Sigmoid colon (tissue), 7 donors: Measurements from ENCODE around the gene CSK. TPM values are rescaled to one million over a fixed set of nuclear protein-coding genes. Genes with fewer than 3 reads are reported as not detected.

ENCODE experiments used
- DNase-seq: peaks from one replicate; pipeline ENCODE4 v3.0.0-alpha.2; 2019
- H3K27ac ChIP-seq, 4 donors: fragments of 200-600 bp; sonication (generic); one replicate each; pipeline ENCODE4 v1.5.1; 2016 to 2019; ENCODE audit warnings: mild to moderate bottlenecking in 1 of 4
- H3K27me3 ChIP-seq, 3 donors: fragments of 200-600 bp; sonication (generic); one replicate each; pipeline ENCODE4 v1.5.1; 2019; ENCODE audit warnings: mild to moderate bottlenecking in 1 of 3
- H3K36me3 ChIP-seq, 4 donors: fragments of 200-600 bp; sonication (generic); one replicate each; pipeline ENCODE4 v1.5.1; 2016 to 2019
- H3K4me1 ChIP-seq, 4 donors: fragments of 200-600 bp; sonication (generic); one replicate each; pipeline ENCODE4 v1.5.1; 2017 to 2019
- H3K4me3 ChIP-seq, 4 donors: fragments of 200-600 bp; sonication (generic); one replicate each; pipeline ENCODE4 v1.5.1; 2017 to 2019; ENCODE audit warnings: mild to moderate bottlenecking in 2 of 4, moderate library complexity in 1 of 4
- H3K9me3 ChIP-seq, 4 donors: fragments of 200-600 bp in 3 of 4; sonication (generic) in 3 of 4; one replicate each; pipeline versions ENCODE4 v1.5.1 to v1.6.1; 2013 to 2019
- EP300 ChIP-seq, 4 donors: sonication (generic); formaldehyde crosslinking; IDR thresholded peaks; one replicate each; pipeline ENCODE4 v1.6.1; 2017; ENCODE audit warnings: antibody characterized with exemption in 4 of 4
- POLR2A ChIP-seq, 2 donors: fragments of 450-650 bp; IDR thresholded peaks; one replicate each; pipeline ENCODE4 v1.6.1; 2016; ENCODE audit warnings: antibody characterized with exemption in 2 of 2, mild to moderate bottlenecking in 2 of 2, moderate library complexity in 2 of 2
- POLR2AphosphoS5 ChIP-seq, 4 donors: sonication (generic); formaldehyde crosslinking; IDR thresholded peaks; one replicate each; pipeline ENCODE4 v1.6.1; 2017; ENCODE audit warnings: antibody characterized with exemption in 4 of 4
- WGBS, 2 donors: extraction: QIAGEN DNeasy Blood & Tissue Kit; methylation state at CpG; one replicate each; pipeline ENCODE4 v1.1.7; 2013; 5-methylcytosine and 5-hydroxymethylcytosine counted together
- intact Hi-C: fragments of 100-400 bp; cut with DNase I; formaldehyde crosslinking; loops from one replicate; pipeline ENCODE4 v1.15.1; 2023
- polyA plus RNA-seq, 3 donors: library from polyadenylated mRNA; stranded (reverse); fragments of 200-250 nt; gene quantifications; one replicate each; pipeline ENCODE4 v1.2.3, GENCODE V29; 2013
- total RNA-seq, 4 donors: library from RNA; depleted of rRNA; stranded (reverse); fragments of >200 nt; gene quantifications; one replicate each; pipeline ENCODE4 v1.1.0, GENCODE V29; 2016
- TF ChIP-seq, protein P1 (sequence below), 4 experiments: fragments of 450-650 bp in 3 of 4; fragments of 200-600 bp in 1 of 4; IDR thresholded peaks; one replicate each; pipeline ENCODE4 v1.5.1; 2016 to 2019; ENCODE audit warnings: antibody characterized with exemption in 4 of 4, mild to moderate bottlenecking in 3 of 4, moderate library complexity in 2 of 4
- donor health status: healthy with polysubstance abuse.
- donor health status: Bipolar disorder and iron deficiency.
- donor health status: healthy.

Gene CSK
- total and polyA plus RNA-seq, 7 donors: 9.7 to 125 (median 22.4) TPM

DNA sequence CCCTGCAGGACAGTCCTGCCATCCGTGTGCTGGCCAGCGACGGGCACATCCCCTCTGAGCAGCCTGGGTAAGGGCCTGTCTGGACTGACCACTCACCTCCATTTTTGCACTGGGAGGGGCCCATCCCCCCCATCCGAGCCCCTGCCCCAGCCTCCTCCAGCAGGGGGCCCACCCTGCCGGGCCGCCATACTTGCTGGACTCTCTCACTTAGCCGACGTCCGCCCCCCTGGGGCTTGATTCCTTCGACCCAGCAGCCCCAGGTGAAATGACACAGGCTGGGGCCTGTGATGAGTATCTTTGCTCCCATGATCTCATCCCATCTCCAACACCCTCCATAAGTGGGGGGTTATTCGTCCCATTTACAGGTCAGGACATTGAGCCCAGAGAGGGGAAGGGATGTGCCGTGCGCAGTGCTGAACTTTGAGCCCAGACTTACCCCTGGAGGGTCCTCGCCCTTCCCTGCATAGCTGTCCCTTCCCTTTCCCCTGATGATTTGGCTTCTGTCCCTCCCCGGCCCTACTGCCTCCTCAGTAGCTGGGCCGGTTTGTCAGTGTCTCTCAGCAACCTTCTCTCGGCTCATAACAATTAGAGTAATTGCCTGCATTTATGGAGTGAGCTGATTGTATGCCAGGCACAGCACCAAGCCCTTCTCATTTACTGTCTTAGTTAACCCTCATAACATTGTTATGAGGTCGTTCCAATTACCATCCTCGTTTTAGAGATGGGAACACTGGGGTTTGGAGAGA is 34.9 kb downstream of the CSK start:
- Histone ChIP-seq H3K27ac (peak overlapping the region in 3 of 4 donors; percentile 35 to 61 (median 59)), H3K4me1 (peaks cover 0 to 29% (median 19%) of the 10 kb centered on the region in 4 donors), H3K4me3 (no peak overlapping the region), H3K36me3 (no peaks in the 10 kb centered on the region), H3K9me3 (no peaks in the 10 kb centered on the region), H3K27me3 (no peaks in the 10 kb centered on the region)
- no peak for DNase-seq
- intact Hi-C loops: loop anchor here (2.0 kb wide), 1 partner anchor 14 kb away; no protein-coding TSS in a partner anchor
- WGBS, 2 donors: 30 to 61% methylated on average over 19 of the region's 19 CpGs
- TF ChIP-seq POLR2A (IDR thresholded peaks at IDR 0.05): no peak
- no peak for TF ChIP-seq POLR2AphosphoS5 (IDR thresholded peaks at IDR 0.05)
- no peak for TF ChIP-seq EP300 (IDR thresholded peaks at IDR 0.05)
- TF ChIP-seq, protein P1, sequence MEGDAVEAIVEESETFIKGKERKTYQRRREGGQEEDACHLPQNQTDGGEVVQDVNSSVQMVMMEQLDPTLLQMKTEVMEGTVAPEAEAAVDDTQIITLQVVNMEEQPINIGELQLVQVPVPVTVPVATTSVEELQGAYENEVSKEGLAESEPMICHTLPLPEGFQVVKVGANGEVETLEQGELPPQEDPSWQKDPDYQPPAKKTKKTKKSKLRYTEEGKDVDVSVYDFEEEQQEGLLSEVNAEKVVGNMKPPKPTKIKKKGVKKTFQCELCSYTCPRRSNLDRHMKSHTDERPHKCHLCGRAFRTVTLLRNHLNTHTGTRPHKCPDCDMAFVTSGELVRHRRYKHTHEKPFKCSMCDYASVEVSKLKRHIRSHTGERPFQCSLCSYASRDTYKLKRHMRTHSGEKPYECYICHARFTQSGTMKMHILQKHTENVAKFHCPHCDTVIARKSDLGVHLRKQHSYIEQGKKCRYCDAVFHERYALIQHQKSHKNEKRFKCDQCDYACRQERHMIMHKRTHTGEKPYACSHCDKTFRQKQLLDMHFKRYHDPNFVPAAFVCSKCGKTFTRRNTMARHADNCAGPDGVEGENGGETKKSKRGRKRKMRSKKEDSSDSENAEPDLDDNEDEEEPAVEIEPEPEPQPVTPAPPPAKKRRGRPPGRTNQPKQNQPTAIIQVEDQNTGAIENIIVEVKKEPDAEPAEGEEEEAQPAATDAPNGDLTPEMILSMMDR (IDR thresholded peaks at IDR 0.05): no peak

DNA sequence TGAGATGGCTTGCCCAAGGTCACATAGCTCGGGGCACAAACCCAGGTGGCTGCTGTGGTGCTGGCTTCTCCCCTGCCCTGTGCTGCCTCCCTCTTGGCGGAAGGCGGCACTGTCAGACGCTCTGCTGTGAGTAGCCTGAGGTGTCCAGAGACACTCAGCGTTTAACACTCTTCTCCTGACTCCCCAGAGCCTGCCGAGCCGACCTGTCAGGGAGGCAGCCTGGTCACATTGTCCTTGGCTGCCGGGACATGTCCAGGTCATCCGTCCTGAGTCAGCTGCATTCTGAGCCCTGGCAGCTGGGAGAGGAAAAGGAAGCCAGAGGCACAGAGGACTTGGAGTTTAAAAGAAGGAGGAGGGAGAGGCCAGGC is 35.5 kb downstream of the CSK start:
- 9 to 37% methylated on average over 9 of the region's 9 CpGs for WGBS, 2 donors
- intact Hi-C loops: loop anchor here (2.0 kb wide), 1 partner anchor 13 kb away; no protein-coding TSS in a partner anchor
- Histone ChIP-seq H3K4me3 (no peak overlapping the region), H3K36me3 (no peaks in the 10 kb centered on the region), H3K27ac (peak overlapping the region in 3 of 4 donors; percentile 35 to 61 (median 59)), H3K4me1 (peaks cover 0 to 29% (median 19%) of the 10 kb centered on the region in 4 donors), H3K27me3 (no peaks in the 10 kb centered on the region), H3K9me3 (no peaks in the 10 kb centered on the region)
- TF ChIP-seq POLR2A (IDR thresholded peaks at IDR 0.05) (no peak), EP300 (IDR thresholded peaks at IDR 0.05) (no peak), POLR2AphosphoS5 (IDR thresholded peaks at IDR 0.05) (no peak)
- TF ChIP-seq, protein P1 (IDR thresholded peaks at IDR 0.05): peak in 1 of 4 experiments; percentile 20
- DNase-seq: no peak

DNA sequence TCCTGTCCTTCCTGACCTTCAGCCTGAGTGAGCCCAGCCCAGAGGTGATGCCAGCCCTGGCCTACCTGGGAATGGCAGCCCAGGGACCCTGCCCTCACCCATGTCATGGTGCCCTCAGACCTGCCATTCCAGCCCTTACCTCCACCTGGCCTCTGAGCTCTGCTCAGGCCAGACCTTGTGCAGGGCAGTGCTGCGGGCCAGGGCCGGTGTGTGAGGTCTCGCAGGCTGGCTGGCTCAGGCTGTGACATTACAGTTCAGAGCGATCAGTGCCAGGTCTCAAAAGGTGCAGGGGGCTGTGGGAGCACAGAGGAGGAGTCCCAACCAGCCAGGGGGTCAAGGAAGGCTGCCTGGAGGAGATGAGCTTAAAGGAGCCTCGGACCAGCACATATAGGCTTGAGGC is 38.2 kb downstream of the CSK start:
- no peak for DNase-seq
- Histone ChIP-seq H3K4me3 (no peak overlapping the region), H3K27me3 (no peaks in the 10 kb centered on the region), H3K36me3 (no peaks in the 10 kb centered on the region), H3K4me1 (peaks cover 0 to 22% (median 16%) of the 10 kb centered on the region in 4 donors), H3K27ac (no peak overlapping the region), H3K9me3 (no peaks in the 10 kb centered on the region)
- TF ChIP-seq POLR2A (IDR thresholded peaks at IDR 0.05) (no peak), EP300 (IDR thresholded peaks at IDR 0.05) (no peak), POLR2AphosphoS5 (IDR thresholded peaks at IDR 0.05) (no peak)
- TF ChIP-seq, protein P1 (IDR thresholded peaks at IDR 0.05): no peak
- intact Hi-C loops: no loop called here
- WGBS, 2 donors: 94 to 95% methylated on average over 5 of the region's 5 CpGs

DNA sequence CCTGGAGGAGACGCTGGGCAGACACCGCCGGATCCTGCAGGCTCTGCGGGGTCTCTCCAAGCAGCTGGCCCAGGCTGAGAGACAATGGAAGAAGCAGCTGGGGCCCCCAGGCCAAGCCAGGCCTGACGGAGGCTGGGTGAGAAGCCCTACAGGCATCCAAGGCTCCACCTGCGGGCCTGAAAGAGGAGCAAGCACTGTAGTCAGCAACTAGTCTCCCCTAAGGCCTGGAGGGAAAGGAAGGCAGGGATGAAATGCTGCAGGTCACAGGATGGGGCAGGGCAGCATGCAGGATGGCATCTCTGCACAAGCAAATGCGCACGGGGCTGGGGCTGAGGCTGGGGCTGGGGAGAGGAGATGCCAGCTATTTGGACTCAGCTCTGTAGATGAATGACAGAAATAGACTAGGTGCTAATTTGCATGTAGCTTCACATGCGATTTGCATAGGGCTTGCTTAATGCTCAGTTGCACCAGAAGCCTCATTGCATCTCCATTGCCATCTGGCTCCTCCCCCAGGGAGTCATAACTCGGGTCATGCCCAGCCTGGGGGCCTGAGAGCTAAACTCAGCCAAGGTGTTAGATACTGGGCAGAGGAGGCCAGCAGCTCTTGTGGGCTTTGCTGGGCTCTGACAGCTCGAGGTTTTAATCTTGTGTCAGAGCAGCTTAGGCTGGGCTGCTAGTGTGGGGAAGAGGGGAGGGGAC is 39.4 kb downstream of the CSK start:
- Histone ChIP-seq H3K4me1 (peaks cover 0 to 10% (median 7%) of the 10 kb centered on the region in 4 donors), H3K4me3 (no peak overlapping the region), H3K27ac (no peak overlapping the region), H3K36me3 (no peaks in the 10 kb centered on the region), H3K27me3 (peaks cover 0 to 8% (median 7%) of the 10 kb centered on the region in 3 donors), H3K9me3 (no peaks in the 10 kb centered on the region)
- no peak for DNase-seq
- TF ChIP-seq POLR2A (IDR thresholded peaks at IDR 0.05) (no peak), EP300 (IDR thresholded peaks at IDR 0.05) (no peak), POLR2AphosphoS5 (IDR thresholded peaks at IDR 0.05) (no peak)
- TF ChIP-seq, protein P1 (IDR thresholded peaks at IDR 0.05): no peak
- intact Hi-C loops: no loop called here
- WGBS, 2 donors: 65 to 72% methylated on average over 11 of the region's 11 CpGs
